GM18526 (cell line): Measurements from ENCODE around the gene MIX23.

ENCODE experiments used
- POLR2A ChIP-seq: IDR thresholded peaks from 3 replicates; pipeline ENCODE4 v1.6.1; 2011; ENCODE audit not compliant: insufficient read length; ENCODE audit errors: extremely low read depth

MIX23 gene

DNA sequence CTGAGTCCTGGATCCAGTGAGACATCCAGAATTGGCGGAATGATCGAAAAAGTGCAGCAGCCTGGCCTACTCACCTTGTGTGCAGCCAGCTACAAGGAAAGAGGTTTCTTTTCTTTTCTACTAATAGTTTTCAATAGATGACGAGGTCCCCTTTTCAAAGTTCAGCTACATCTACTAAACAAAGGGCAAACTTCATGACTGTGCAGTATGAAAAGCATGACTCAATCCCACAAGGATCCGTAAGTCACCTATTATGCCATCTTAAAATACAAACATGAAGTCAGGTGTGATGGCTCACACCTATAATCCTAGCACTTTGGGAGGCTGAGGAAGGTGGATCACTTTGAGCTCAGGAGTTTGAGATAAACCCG, 16.7 kb downstream of the MIX23 start:
- no peak for TF ChIP-seq POLR2A

DNA sequence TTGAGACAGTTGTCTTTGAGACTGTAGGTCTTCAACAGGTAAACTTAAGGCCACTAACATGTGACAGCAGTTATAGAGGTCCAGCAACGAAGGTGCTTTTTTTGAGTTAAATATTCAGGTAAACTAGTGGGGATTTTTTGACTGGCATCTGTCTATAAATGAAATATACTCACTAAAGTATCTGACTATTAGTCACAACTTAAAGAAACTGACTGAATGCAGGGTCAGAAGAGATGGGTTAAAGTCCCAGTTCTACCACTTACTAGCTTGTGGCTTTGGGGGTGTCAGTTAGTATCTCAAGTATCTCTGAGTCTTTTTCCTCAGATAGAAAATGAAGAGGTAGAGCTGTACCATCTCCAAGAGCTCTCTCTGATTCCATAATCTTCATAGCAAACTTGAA, 18.0 kb downstream of the MIX23 start:
- TF ChIP-seq POLR2A = no peak

GRCh38 chr3:122364490-122364889, 18.5 kb downstream of the MIX23 start:
- no peak for TF ChIP-seq POLR2A

GRCh38 chr3:122362026-122362425, 21.0 kb downstream of the MIX23 start:
- no peak for TF ChIP-seq POLR2A

DNA sequence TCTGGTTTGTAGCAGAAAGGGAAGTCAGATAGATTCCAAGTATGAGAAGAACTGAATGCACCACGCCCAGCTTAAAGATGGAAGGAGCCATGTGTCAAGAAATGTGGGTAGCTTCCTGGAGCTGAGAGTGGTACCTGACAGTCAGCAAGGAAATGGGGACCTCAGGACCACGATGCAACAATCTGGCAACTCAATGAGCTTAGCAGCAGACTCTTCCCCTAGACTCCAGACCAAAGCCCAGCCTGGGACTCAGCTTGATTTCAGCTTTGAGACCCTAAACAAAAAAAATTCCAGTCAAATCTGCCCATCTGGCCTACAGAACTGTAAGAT, 24.4 kb downstream of the MIX23 start:
- TF ChIP-seq POLR2A = no peak

DNA sequence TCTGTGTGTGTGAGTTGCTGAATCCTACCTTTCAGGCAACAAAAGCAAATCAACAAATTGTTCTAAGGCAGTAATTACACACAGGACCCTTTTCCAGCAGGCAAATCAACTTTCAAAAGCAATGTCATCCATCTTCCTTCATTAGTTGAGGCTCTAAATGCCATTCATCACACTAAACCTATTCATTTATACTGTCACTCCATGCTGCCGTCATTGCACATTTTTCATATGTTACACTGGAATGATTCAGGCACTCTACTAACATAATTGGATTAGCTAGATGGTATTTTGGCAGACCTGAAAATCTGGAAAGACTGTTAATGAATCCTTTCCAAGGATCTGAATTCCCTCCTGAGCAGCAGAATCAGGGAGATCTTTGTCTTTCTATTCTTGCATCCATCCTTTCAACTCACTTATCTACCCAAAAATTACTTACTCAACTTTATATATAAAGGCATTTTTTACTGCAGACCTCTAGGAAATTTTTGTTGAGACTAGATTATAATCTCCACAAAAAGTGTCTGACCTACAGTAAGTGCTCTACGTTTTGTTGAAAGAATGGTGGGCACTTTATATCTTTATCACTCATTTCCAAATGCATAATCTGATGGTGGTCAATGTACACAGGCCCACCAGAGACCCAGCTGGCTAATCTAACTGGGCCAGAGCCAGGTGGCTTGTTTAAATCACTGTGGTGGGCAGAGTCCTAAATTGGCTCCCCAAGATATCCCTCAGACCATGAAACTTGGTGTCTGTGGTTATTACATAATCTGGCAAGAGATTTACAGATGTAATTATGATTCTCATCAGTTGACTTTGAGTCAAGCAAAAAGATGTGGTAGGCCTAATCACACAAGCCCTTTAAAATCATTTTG, 25.0 kb downstream of the MIX23 start:
- no peak for TF ChIP-seq POLR2A

- TF ChIP-seq POLR2A = no peak
These were observed 26.6 kb downstream of the MIX23 start for GRCh38 chr3:122356402-122356801.

GRCh38 chr3:122355612-122356011, 27.4 kb downstream of the MIX23 start:
- TF ChIP-seq POLR2A = no peak

GRCh38 chr3:122353893-122354401, 29.1 kb downstream of the MIX23 start:
- TF ChIP-seq POLR2A = no peak

DNA sequence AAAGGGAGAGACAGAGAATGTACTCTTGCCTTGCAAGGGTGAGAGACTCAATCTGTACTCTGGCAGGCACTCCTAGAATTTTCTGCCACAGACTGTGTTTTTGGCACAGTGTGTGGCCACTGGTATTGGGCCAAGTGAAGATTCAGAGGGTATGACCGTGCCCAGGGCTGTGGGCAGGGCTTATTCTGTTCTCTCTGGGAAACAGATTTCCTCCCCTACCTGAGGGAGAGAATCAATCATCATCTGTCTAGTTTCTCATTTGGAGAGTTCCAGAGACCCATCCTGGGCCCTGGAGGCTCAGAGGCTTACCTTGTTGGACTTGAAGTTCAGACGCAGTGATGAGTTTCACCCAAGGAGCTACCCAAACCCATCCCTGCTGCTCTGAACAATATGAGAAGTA, 29.8 kb downstream of the MIX23 start:
- TF ChIP-seq POLR2A = no peak

DNA sequence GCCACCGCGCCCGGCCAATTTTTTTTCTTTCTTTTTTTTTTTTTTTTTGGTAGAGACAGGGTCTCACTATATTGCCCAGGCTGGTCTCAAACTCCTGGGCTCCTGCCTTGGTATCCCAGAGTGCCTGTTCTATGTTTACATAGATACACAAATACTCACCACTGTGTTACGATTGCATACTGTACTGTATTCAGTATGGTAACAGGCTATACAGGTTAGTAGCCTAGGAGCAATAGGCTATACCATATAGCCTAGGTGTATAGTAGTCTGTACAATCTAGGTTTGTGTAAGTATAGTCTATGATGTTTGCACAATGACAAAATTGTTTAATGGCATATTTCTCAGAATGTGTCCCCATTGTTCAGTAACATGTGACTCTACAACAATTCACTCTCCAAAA, 31.4 kb downstream of the MIX23 start:
- TF ChIP-seq POLR2A = no peak

DNA sequence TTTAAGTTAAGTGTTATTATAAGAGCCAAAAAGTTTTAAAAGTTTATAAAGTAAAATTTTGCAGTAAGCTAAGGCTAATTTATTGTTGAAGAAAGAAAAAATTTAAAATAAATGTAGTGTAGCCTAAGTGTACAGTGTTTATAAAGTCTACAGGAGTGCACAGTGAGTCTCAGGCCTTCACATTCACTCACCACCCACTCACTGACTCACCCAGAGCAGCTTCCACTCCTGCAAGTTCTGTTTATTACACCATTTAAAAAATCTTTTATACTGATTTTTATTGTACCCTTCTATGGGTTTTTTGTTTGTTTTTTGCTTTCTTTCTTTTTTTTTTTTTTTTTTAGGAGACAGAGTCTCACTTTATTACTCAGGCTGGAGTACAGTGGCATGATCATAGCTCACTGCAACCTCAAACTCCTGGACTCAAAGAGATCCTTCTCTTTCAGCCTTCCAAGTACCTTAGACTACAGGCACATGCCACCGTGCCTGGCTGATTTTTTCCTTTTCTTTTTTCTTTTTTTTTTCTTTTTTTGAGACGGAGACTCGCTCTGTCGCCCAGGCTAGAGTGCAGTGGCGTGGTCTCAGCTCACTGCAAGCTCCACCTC, 32.1 kb downstream of the MIX23 start:
- TF ChIP-seq POLR2A = no peak

DNA sequence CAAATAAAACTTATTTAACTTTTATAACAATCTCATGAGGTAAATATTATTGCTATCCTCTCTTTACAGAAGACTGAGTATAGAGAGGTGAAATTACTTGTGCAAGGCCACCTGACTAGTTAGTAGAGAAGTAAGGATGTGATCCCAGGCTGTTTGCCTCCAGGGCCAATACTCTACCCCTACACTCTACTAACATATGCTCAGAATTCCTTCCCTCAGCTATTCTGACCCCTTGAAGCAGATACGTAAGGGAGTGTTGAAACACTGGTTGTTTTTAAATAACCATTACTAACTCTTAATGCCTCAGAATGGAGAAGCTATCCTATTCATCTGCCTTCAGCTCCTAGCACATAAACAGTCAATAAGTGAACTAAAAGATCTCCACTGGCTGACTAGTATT, 33.9 kb downstream of the MIX23 start:
- TF ChIP-seq POLR2A = no peak

DNA sequence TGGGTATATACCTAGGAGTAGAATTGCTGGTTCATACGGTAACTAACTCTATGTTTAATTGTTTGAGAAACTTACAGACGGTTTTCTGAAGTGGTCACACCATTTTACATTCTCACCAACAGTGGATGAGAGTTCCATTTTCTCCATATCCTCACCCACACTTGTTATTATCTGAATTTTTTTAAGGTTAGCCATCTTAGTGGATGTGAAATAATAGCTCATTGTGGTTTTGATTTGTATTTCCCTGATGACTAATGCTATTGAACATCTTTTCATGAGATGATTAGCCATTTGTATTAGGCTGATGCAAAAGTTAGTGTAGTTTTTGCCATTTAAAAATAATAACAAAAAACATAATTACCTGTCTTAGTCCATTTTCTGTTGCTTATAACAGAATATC, 39.4 kb downstream of the MIX23 start:
- no peak for TF ChIP-seq POLR2A

DNA sequence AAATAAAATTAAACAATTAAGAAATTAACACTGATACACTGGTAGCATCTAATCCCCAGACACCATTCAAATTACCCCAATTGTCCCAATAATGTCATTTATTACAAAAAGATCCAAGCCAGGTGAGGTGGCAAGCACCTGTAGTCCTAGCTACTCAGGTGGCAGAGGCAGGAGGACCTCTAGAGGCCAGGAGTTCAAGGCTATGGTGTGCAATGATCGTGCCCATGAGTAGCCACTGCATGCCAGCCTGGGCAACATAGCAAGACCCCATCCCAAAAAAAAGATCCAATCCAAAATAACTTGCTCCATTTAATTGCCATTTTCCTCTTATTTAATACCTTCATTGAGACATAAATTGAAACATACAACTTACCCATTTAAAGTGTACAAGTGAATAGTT, 40.2 kb downstream of the MIX23 start:
- no peak for TF ChIP-seq POLR2A

- TF ChIP-seq POLR2A = no peak
These were observed 50.5 kb downstream of the MIX23 start for GRCh38 chr3:122332551-122332950.

- no peak for TF ChIP-seq POLR2A
These were observed 51.1 kb downstream of the MIX23 start for GRCh38 chr3:122331886-122332285.
